ENCODE data around the gene BAHCC1.
A peak's percentile ranks its signal among the peaks of the same experiment; 100 is the strongest.

GRCh38 chr17:81428948-81429774, 33.9 kb downstream of the BAHCC1 start:
- no peak for TF ChIP-seq FOXM1 (IDR thresholded peaks at IDR 0.05; ENCODE audit: borderline replicate concordance, low read depth)
- peak; percentile 100 for TF ChIP-seq NFIC (IDR thresholded peaks at IDR 0.05)
- TF ChIP-seq TEAD4 (IDR thresholded peaks at IDR 0.05): peak; percentile 80
- no peak for TF ChIP-seq CREB1 (IDR thresholded peaks at IDR 0.05; ENCODE audit: low read depth)
- TF ChIP-seq TAF1 (IDR thresholded peaks at IDR 0.05; ENCODE audit: low read depth): no peak
- TF ChIP-seq RAD21 (IDR thresholded peaks at IDR 0.05; ENCODE audit: low read depth): peak; percentile 23; the same call in 1 of the 2 replicates
- TF ChIP-seq USF1 (IDR thresholded peaks at IDR 0.05): peak; percentile 60
- peak; percentile 96 for TF ChIP-seq MAX (IDR thresholded peaks at IDR 0.05)
- TF ChIP-seq EP300 (IDR thresholded peaks at IDR 0.05; ENCODE audit: borderline replicate concordance): peak; percentile 70; the same call in 1 of the 2 replicates
- no peak for TF ChIP-seq REST (IDR thresholded peaks at IDR 0.05; ENCODE audit: low read depth)
- no peak for TF ChIP-seq CEBPB (IDR thresholded peaks at IDR 0.05)
- peak; percentile 85 for TF ChIP-seq ZBTB7A (IDR thresholded peaks at IDR 0.05; ENCODE audit: low read depth)
- TF ChIP-seq YY1 (IDR thresholded peaks at IDR 0.05; ENCODE audit: low read depth): no peak
- TF ChIP-seq EGR1 (IDR thresholded peaks at IDR 0.05): no peak
